ENCODE measurements around the gene TMEM9. TPM values are rescaled to one million over a fixed set of nuclear protein-coding genes. Genes with fewer than 3 reads are reported as not detected.

Gene TMEM9
- total and polyA plus RNA-seq, 10 donors, result 21.5 to 50.3 (median 34.7) TPM

GRCh38 chr1:201096041-201096461 lies 58.2 kb downstream of the TMEM9 start:
- 64 to 85% (median 74%) methylated on average over 5 of the region's 5 CpGs for WGBS, 5 donors
- no peaks in the 10 kb centered on the region for H3K9me3 ChIP-seq
- no peaks in the 10 kb centered on the region for H3K36me3 ChIP-seq
- H3K4me1 ChIP-seq, result no peaks in the 10 kb centered on the region
- no peak overlapping the region for H3K4me3 ChIP-seq
- no peak for DNase-seq
- H3K27me3 ChIP-seq (replicated peaks in 1 of 7), result no peaks in the 10 kb centered on the region
- intact Hi-C loops (cut with DNase I; ENCODE audit: low total_unique reads), result no loop called here
- TF ChIP-seq POLR2A (IDR thresholded peaks at IDR 0.05) (no peak), CTCF (IDR thresholded peaks at IDR 0.05 in 8 of 11, conservative IDR thresholded peaks at IDR 0.05 in 3 of 11) (no peak), POLR2AphosphoS5 (IDR thresholded peaks at IDR 0.05) (no peak)
- no peak overlapping the region for H3K27ac ChIP-seq

DNA sequence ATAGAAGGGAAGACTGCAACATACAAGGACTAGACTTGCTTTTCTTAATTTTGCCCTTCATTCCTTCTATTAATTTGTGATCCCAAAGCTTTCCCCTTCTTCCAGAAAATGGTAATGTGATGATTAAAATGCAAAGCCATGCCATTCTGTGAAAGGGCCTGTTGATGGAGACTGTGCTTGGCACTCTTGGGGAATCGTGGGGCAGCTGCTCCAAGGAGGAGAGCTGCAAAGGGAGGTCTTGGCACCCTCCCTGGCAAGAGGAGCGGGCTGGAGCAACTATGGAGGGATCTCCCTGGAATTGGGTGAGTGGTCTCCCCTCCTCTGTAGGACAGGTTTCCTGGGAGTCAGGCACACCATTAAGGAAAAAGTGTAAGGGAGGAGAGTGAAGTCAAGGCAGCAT lies 58.7 kb downstream of the TMEM9 start:
- 83 to 94% (median 88%) methylated on average over 2 of the region's 2 CpGs for WGBS, 5 donors
- H3K4me3 ChIP-seq, result no peak overlapping the region
- TF ChIP-seq POLR2A (IDR thresholded peaks at IDR 0.05) (no peak), CTCF (IDR thresholded peaks at IDR 0.05 in 8 of 11, conservative IDR thresholded peaks at IDR 0.05 in 3 of 11) (no peak), POLR2AphosphoS5 (IDR thresholded peaks at IDR 0.05) (no peak)
- H3K4me1 ChIP-seq, result no peaks in the 10 kb centered on the region
- H3K27ac ChIP-seq, result no peak overlapping the region
- intact Hi-C loops (cut with DNase I; ENCODE audit: low total_unique reads), result no loop called here
- H3K9me3 ChIP-seq, result no peaks in the 10 kb centered on the region
- no peak for DNase-seq
- no peaks in the 10 kb centered on the region for H3K36me3 ChIP-seq
- H3K27me3 ChIP-seq (replicated peaks in 1 of 7), result no peaks in the 10 kb centered on the region

DNA sequence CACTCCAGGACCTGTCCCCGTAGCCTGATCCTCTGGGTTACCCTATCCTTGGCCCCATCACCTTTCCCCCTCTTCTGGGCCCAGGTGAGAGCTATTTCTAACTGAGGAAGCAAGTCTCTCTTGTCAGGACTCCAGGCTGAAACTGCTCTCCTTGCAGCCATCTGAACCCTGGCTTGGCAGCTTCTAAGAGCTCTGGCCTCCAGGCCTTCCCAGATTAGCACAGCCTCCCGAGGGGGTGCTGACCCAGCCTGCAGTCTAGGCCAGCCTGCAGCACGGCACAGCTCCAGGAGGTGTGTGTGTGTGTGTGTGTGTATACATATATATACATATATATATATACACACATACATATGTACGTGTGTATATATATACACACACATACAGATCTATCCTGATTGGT lies 59.4 kb downstream of the TMEM9 start:
- H3K4me3 ChIP-seq, result no peak overlapping the region
- WGBS, 5 donors, result 57 to 89% (median 78%) methylated on average over 4 of the region's 4 CpGs
- H3K27ac ChIP-seq, result no peak overlapping the region
- intact Hi-C loops (cut with DNase I; ENCODE audit: low total_unique reads), result no loop called here
- H3K36me3 ChIP-seq, result no peaks in the 10 kb centered on the region
- TF ChIP-seq POLR2A (IDR thresholded peaks at IDR 0.05), result no peak
- no peak for TF ChIP-seq POLR2AphosphoS5 (IDR thresholded peaks at IDR 0.05)
- TF ChIP-seq CTCF (IDR thresholded peaks at IDR 0.05 in 8 of 11, conservative IDR thresholded peaks at IDR 0.05 in 3 of 11), result no peak
- no peak for DNase-seq
- H3K27me3 ChIP-seq (replicated peaks in 1 of 7), result no peaks in the 10 kb centered on the region
- no peaks in the 10 kb centered on the region for H3K4me1 ChIP-seq
- H3K9me3 ChIP-seq, result no peaks in the 10 kb centered on the region

DNA sequence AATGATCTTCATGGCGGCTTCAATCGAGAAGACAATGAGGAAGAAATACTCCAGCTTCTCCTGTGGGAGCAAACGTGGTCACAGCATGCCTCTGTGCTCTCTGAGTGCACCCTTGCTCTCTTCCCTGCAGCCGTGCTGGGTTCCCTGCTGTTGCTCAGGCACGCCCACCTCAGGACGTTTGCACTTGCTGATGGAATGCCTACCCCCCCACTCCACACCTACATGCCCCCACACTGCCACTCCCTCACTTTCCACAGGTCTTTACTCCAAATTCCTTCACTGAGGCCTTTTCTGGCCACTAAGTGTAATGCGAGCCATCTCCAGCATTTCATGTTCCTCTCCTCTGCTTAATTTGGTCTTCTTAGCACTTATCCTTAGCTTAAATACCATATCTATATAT lies 60.3 kb downstream of the TMEM9 start:
- H3K4me1 ChIP-seq, result no peaks in the 10 kb centered on the region
- DNase-seq, result no peak
- no peak for TF ChIP-seq POLR2AphosphoS5 (IDR thresholded peaks at IDR 0.05)
- TF ChIP-seq POLR2A (IDR thresholded peaks at IDR 0.05), result no peak
- TF ChIP-seq CTCF (IDR thresholded peaks at IDR 0.05 in 8 of 11, conservative IDR thresholded peaks at IDR 0.05 in 3 of 11), result no peak
- H3K27ac ChIP-seq, result no peak overlapping the region
- H3K9me3 ChIP-seq, result no peaks in the 10 kb centered on the region
- 73 to 84% (median 79%) methylated on average over 7 of the region's 7 CpGs for WGBS, 5 donors
- H3K27me3 ChIP-seq (replicated peaks in 1 of 7), result no peaks in the 10 kb centered on the region
- H3K4me3 ChIP-seq, result no peak overlapping the region
- no peaks in the 10 kb centered on the region for H3K36me3 ChIP-seq
- intact Hi-C loops (cut with DNase I; ENCODE audit: low total_unique reads), result no loop called here
